Stomach smooth muscle (tissue), 2 donors: Measurements from ENCODE around the gene PNPLA5.

ENCODE experiments used
- H3K27ac ChIP-seq: one replicate; pipeline ENCODE4 v1.7.0; 2013; ENCODE audit warnings: mild to moderate bottlenecking, low read length, inconsistent platforms
- H3K27me3 ChIP-seq, 2 donors: one replicate each; pipeline ENCODE4 v1.7.0; 2013; ENCODE audit warnings: low read length in 2 of 2; ENCODE audit not compliant: insufficient read depth in 2 of 2, control insufficient read depth in 1 of 2
- H3K36me3 ChIP-seq, 2 donors: one replicate each; pipeline ENCODE4 v1.7.0; 2013; ENCODE audit warnings: low read length in 2 of 2; ENCODE audit not compliant: control insufficient read depth in 2 of 2, insufficient read depth in 2 of 2
- H3K4me1 ChIP-seq: one replicate; pipeline ENCODE4 v1.7.0; 2013; ENCODE audit warnings: low read length; ENCODE audit not compliant: control insufficient read depth, insufficient read depth
- H3K4me3 ChIP-seq, 2 donors: one replicate each; pipeline ENCODE4 v1.7.0; 2013; ENCODE audit warnings: low read length in 2 of 2
- H3K9ac ChIP-seq, 2 donors: one replicate each; pipeline ENCODE4 v1.7.0; 2013; ENCODE audit warnings: low read length in 2 of 2, mild to moderate bottlenecking in 1 of 2
- H3K9me3 ChIP-seq, 2 donors: one replicate each; pipeline ENCODE4 v1.7.0; 2013; ENCODE audit warnings: low read length in 2 of 2; ENCODE audit not compliant: control insufficient read depth in 2 of 2
- donor health status: healthy.
- donor health status: Pancreatic carcinoma.

The PNPLA5 gene, protein sequence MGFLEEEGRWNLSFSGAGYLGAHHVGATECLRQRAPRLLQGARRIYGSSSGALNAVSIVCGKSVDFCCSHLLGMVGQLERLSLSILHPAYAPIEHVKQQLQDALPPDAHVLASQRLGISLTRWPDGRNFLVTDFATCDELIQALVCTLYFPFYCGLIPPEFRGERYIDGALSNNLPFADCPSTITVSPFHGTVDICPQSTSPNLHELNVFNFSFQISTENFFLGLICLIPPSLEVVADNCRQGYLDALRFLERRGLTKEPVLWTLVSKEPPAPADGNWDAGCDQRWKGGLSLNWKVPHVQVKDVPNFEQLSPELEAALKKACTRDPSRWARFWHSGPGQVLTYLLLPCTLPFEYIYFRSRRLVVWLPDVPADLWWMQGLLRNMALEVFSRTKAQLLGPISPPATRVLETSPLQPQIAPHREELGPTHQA

DNA sequence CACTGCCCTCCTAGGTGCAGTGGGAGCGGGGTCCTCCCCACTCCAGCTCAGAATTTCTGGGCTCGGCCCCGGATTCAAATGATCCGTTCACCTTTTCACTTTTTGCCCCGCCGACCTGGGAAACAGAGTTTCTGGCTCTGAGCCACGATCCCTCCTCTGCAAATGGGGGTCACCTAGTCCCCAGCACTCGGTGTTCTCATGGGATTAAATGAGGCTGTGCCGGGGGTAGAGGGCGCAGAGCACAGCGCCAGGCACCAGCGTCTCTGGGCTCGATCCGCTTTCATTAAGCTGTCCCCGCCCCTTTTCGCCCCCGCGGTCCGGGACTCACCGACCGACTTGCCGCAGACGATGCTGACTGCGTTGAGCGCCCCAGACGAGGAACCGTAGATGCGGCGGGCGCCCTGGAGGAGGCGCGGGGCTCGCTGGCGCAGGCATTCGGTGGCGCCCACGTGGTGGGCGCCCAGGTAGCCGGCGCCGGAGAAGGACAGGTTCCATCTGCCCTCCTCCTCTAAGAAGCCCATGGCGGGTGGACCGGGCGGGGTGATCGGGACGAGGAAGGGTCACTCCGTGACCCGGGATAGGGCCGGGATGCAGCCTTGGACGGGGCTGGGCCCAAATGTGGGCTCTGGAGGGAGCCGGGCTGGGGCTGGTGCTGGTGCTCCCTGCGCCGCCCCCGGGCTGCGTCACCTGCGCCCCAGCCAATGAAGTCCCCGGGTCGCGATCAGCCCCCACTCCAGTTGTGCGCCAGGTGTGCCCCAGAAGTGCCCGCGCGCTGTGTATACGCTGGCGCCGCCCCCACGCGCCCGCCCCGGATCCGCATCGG lies at the start of gene PNPLA5:
PNPLA5 (minus strand) TSS at position 654 of the 823 bp plus-strand sequence; CDS start at position 521, 133 bp downstream.
- no peaks in the 10 kb centered on the region for H3K36me3 ChIP-seq
- no peak within 1 kb of the TSS for H3K9ac ChIP-seq
- peak within 1 kb of the TSS in 1 of 2 donors; percentile 29 for H3K4me3 ChIP-seq
- no peaks in the 10 kb centered on the region for H3K9me3 ChIP-seq
- H3K27ac ChIP-seq = no peak within 1 kb of the TSS
- H3K4me1 ChIP-seq = peaks cover 9% of the 10 kb centered on the region
- peaks cover 46 to 52% of the 10 kb centered on the region in 2 donors for H3K27me3 ChIP-seq

DNA sequence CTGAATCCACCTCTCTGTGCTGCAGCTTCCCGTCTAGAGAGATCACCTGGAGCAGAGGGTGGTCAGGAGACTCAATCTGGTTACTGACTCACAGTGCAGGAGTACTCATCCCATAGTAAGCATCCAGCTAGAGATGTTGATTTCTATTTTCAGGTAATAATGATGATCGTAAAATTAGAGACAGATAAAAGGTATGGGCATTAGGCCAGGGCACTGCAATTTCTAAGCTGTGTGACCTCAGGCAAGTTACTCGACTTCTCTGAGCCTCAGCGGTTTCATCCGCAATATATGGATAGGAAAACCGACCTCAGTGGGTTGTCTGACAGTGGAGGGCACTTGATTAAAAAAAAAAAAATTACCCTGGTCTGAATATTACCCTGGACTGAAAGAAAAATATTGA lies 49.6 kb upstream of the PNPLA5 start:
- Histone ChIP-seq H3K27ac (no peak overlapping the region), H3K27me3 (peaks cover 4 to 7% of the 10 kb centered on the region in 2 donors), H3K4me3 (no peak overlapping the region), H3K9ac (no peak overlapping the region), H3K36me3 (no peaks in the 10 kb centered on the region), H3K4me1 (no peaks in the 10 kb centered on the region), H3K9me3 (peaks cover 0 to 5% of the 10 kb centered on the region in 2 donors)

DNA sequence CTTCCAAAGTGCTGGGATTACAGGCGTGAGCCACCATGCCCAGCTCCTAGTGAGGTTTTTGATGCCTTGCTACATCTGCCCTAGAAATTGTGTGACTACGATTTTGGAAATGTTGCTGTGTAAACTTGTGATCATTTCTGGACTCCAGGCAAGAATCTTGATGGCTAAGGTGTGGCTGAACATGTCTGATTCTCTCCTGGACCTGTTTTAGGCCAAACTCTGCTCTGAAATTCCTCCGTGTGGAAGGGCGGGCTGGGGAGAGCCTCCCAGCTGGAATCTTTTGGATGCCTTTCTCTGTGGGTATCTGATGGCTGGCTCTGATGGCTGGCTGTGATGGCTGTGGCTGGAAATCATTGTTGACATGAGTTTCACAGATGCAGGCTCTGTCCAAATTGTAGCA lies 40.0 kb upstream of the PNPLA5 start:
- no peaks in the 10 kb centered on the region for H3K4me1 ChIP-seq
- peaks cover 0 to 2% of the 10 kb centered on the region in 2 donors for H3K27me3 ChIP-seq
- H3K9me3 ChIP-seq = no peaks in the 10 kb centered on the region
- no peak overlapping the region for H3K27ac ChIP-seq
- H3K4me3 ChIP-seq = no peak overlapping the region
- H3K9ac ChIP-seq = no peak overlapping the region
- no peaks in the 10 kb centered on the region for H3K36me3 ChIP-seq

DNA sequence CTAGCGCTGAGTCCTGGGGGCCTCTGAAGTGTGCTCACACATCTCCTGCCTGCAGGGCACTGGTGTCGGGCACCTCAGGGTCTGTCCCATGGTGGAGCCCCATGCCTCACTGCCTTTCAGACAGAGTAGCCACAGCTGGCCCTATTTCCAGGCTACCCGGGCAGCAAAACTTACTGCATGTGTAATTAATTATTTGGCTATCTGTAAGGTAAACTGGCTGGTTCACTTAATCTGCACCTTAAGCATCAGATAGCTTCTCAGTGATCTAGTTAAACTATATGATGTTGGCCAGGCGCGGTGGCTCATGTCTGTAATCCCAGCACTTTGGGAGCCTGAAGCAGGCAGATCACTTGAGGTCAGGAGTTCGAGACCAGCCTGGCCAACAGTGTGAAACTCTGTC lies 37.1 kb upstream of the PNPLA5 start:
- Histone ChIP-seq H3K36me3 (no peaks in the 10 kb centered on the region), H3K9ac (no peak overlapping the region), H3K9me3 (no peaks in the 10 kb centered on the region), H3K27me3 (peaks cover 12% of the 10 kb centered on the region in 2 donors), H3K4me3 (no peak overlapping the region), H3K4me1 (no peaks in the 10 kb centered on the region), H3K27ac (no peak overlapping the region)

DNA sequence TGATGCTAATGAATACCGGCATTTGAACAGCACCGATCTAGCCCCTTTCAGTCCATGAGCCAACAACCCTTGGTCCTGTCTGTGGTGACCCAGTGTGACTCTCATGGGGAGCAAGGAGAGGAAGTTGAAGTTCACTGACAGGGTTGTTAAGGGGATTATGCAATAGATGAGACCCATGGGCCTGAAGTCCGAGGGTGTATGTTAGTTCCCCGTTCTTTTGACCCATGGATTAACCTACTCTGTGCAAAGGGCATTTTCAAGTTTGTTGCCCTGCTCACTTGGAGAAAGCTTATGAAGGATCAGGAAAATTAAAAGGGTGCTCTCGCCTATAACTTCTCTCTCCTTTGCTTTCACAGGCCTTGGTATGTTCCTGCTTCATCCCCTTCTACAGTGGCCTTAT lies 36.7 kb upstream of the PNPLA5 start:
- H3K4me1 ChIP-seq = peaks cover 4% of the 10 kb centered on the region
- H3K27me3 ChIP-seq = peaks cover 12% of the 10 kb centered on the region in 2 donors
- no peak overlapping the region for H3K9ac ChIP-seq
- no peak overlapping the region for H3K4me3 ChIP-seq
- no peak overlapping the region for H3K27ac ChIP-seq
- no peaks in the 10 kb centered on the region for H3K36me3 ChIP-seq
- H3K9me3 ChIP-seq = no peaks in the 10 kb centered on the region

DNA sequence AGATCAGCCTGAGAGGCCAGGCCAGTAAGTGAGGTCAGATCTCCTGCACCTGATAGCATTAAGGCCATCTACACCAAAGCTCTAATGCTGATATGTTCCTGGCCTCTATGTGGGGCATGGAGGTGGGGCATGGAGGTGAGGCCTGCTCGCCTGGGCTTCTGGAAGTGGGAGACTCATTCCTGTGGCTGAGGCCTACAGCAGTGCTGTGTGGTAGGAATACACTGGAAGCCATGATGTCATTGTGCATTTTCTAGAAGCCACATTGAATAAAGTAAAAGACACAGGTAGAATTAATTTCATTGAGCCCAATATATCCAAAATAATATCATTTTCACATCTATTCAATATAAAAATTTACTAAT lies 34.5 kb upstream of the PNPLA5 start:
- no peak overlapping the region for H3K9ac ChIP-seq
- H3K4me3 ChIP-seq = no peak overlapping the region
- H3K27ac ChIP-seq = no peak overlapping the region
- no peaks in the 10 kb centered on the region for H3K36me3 ChIP-seq
- no peaks in the 10 kb centered on the region for H3K9me3 ChIP-seq
- H3K4me1 ChIP-seq = peaks cover 4% of the 10 kb centered on the region
- peaks cover 12 to 19% of the 10 kb centered on the region in 2 donors for H3K27me3 ChIP-seq

DNA sequence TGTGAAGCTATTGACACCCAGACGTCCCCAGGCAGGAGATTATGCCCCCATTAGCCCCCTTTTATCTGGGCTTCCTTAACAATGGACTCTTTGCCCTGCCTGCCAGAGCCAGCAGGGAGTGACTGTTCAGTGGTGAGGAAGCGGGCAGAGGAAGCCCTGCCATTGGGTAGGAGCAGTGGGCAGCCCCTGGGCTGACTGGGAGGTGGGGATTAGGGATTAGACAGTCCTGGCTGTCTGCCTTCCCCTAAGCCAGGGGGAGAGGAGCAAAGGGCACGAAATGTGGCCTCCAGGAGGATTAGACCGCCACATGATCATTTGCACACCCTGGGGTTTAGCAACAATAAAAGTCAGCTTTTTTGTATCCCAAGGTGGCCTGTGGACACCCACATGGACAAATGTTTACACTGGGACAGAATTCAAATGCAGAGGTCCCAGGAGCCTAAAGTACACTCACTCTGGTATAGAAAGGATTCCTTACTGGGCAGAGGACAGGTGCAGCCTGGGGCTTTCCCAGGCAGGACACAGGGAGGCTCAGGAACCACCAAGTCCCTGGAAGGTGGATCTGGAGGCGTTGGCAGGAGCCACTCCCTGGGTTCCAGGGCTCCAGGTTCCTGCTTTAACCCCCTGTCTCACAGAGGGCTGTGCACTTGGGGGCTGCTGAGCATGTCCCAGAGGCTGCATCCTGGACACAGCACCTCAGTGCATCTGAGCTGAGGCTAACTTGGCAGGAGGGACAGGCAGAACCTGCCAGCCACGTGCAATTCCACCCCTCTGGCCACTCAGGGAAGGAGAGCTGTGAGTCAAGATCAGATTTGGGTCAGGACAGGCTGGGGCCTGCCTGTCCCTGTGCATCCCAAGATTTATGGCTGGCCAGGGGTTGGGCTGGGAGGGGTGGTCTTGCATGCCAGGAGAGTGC lies 33.9 kb upstream of the PNPLA5 start:
- Histone ChIP-seq H3K4me3 (no peak overlapping the region), H3K9ac (no peak overlapping the region), H3K4me1 (peaks cover 4% of the 10 kb centered on the region), H3K27me3 (peaks cover 12 to 19% of the 10 kb centered on the region in 2 donors), H3K27ac (no peak overlapping the region), H3K9me3 (no peaks in the 10 kb centered on the region), H3K36me3 (no peaks in the 10 kb centered on the region)

DNA sequence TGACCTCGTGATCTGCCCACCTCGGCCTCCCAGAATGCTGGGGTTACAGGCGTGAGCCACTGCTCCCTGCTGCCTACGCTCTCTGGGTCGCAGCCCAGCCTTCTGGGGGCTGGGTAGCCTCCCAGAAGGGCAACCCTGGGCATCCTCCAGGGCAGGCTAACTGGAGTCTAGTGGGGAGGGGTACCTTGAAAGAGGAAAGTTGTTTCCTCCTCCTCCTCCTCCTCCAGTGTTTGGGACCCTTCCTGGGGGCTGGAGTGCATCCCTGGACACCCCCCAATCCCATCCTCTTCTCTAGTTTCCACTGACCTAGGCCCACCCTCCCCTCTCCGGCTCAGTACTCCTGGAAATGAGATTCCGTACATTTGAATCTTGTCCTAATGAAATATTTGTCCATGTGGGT lies 33.1 kb upstream of the PNPLA5 start:
- Histone ChIP-seq H3K27ac (no peak overlapping the region), H3K27me3 (peaks cover 12 to 17% of the 10 kb centered on the region in 2 donors), H3K9ac (no peak overlapping the region), H3K36me3 (no peaks in the 10 kb centered on the region), H3K4me3 (no peak overlapping the region), H3K4me1 (peaks cover 4% of the 10 kb centered on the region), H3K9me3 (no peaks in the 10 kb centered on the region)

DNA sequence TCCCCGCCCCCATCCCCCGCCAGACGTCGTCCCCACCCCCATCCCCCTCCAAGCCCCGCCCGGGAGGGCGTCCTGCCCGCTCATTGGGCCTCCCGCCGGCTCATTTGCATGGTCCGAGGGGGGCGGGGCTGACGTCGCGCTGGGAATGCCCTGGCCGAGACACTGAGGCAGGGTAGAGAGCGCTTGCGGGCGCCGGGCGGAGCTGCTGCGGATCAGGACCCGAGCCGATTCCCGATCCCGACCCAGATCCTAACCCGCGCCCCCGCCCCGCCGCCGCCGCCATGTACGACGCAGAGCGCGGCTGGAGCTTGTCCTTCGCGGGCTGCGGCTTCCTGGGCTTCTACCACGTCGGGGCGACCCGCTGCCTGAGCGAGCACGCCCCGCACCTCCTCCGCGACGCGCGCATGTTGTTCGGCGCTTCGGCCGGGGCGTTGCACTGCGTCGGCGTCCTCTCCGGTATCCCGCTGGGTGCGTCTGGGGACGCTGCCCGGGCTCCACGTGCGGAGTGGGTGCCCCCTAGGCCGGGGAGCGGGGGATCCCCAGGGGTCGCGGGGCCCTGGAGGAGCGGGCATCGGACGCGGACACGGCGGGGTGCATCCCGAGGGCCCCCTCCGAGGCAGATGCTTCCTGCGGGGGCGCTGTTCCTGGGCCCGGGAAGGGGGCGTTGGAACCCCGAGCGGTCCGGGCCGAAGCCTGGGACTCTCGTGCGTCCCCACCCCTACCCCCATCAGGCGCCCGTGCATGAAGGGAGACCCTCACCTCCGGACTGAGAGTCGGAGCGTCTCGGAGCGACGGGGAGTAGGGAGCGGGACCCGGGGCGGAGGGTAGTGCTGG lies 32.0 kb upstream of the PNPLA5 start, which contains the start of gene PNPLA3:
PNPLA3 (plus strand) TSS at position 175 of the 834 bp plus-strand sequence; CDS start at position 282, 107 bp downstream.
- H3K9ac ChIP-seq = peak within 1 kb of the TSS in 1 of 2 donors; percentile 32
- H3K36me3 ChIP-seq = no peaks in the 10 kb centered on the region
- no peaks in the 10 kb centered on the region for H3K9me3 ChIP-seq
- H3K4me1 ChIP-seq = peaks cover 4% of the 10 kb centered on the region
- H3K4me3 ChIP-seq = peak within 1 kb of the TSS; percentile 66 to 72
- H3K27me3 ChIP-seq = peaks cover 16 to 22% of the 10 kb centered on the region in 2 donors
- no peak within 1 kb of the TSS for H3K27ac ChIP-seq
